ENCODE results near the gene XPA. TPM values are rescaled to one million over a fixed set of nuclear protein-coding genes. Genes with fewer than 3 reads are reported as not detected.

XPA gene
- polyA plus RNA-seq, 3 donors: 2.9 to 15.8 (median 15.4) TPM

DNA sequence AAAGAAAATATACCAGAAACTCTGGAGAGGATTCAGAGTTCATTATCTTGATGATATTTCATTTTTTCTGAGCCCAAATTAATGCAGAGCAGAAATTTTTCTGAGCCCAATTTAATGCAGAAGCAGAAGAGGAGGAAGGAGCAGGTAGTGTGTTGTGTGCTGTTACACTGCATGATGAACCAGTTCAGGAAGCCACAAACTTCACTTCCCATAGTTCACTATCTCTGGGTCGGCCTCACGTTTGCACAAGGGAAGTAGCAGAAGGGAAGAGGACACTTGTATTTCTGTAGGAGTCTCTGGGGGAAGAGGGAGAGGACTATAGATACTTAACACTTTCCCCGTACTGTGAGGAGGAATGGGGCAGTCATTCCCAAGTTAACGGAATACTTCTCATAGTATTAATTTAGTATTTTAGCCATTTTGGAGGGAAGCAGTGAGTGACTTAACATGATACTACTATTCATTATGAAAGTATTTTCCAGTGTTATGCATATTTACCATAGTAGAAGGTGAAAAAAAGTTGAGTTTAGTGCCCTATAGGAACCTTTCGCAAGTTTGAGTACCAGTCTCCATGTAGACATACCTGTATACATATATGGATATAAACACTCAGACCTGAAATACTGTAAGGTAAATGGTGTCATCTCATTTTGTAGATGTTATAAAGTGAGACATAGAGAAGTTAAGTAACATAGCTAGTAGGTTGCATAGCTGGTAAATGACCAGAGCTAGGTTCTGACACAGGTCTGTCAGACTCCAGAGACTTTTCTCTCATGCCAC is 30.0 kb downstream of the XPA start:
- no CpG with 5 or more reads among the region's 5 CpGs for WGBS (ENCODE audit: insufficient coverage)
- Histone ChIP-seq H3K4me1 (ENCODE audit: control insufficient read depth in 1 of 2, insufficient read depth in 2 of 2, low read length in 2 of 2) (peaks cover 2 to 8% of the 10 kb centered on the region in 2 donors), H3K9ac (ENCODE audit: insufficient read depth, low read length, poor library complexity, severe bottlenecking) (no peak overlapping the region), H3K79me2 (ENCODE audit: insufficient read depth, low read length) (no peaks in the 10 kb centered on the region), H4K20me1 (ENCODE audit: insufficient read depth, low read length) (no peaks in the 10 kb centered on the region), H3K27me3 (ENCODE audit: control insufficient read depth in 2 of 2, insufficient read depth in 2 of 2, low read length in 2 of 2) (no peaks in the 10 kb centered on the region), H3K36me3 (replicated peaks in 1 of 2; ENCODE audit: control insufficient read depth in 1 of 2, insufficient read depth in 2 of 2, low read length in 2 of 2) (peaks cover 93 to 100% of the 10 kb centered on the region in 2 donors), H3K4me2 (replicated peaks; ENCODE audit: extremely low read depth, low read length, poor library complexity, severe bottlenecking) (no peak overlapping the region), H3K4me3 (replicated peaks in 1 of 3; ENCODE audit: low read depth in 2 of 3, low read length in 3 of 3) (no peak overlapping the region), H3K9me3 (replicated peaks in 1 of 2; ENCODE audit: control insufficient read depth in 1 of 2, insufficient read depth in 1 of 2, low read length in 2 of 2) (no peaks in the 10 kb centered on the region), H2AFZ (ENCODE audit: insufficient read depth, low read depth, low read length, poor library complexity, severe bottlenecking) (no peak overlapping the region), H3K27ac (ENCODE audit: low read depth in 1 of 2, low read length in 2 of 2) (peak overlapping the region in 1 of 2 donors; percentile 49)
- H3K4me1 Mint-ChIP-seq: peaks cover 10% of the 10 kb centered on the region
- DNase-seq: peak in 2 of 3 donors; percentile 3 to 11
- no peaks in the 10 kb centered on the region for H3K27me3 Mint-ChIP-seq (ENCODE audit: low read depth in 3 of 3)
- TF ChIP-seq CTCF (IDR thresholded peaks at IDR 0.05): no peak
- H3K27ac Mint-ChIP-seq: peak overlapping the region in 3 of 7 donors; percentile 17 to 58 (median 41)
- intact Hi-C loops (cut with micrococcal nuclease): no loop called here
- H3K9me3 Mint-ChIP-seq: peaks cover 0 to 3% (median 0%) of the 10 kb centered on the region in 7 donors
- H3K4me3 Mint-ChIP-seq: no peak overlapping the region
- peaks cover 87 to 98% of the 10 kb centered on the region in 2 donors for H3K36me3 Mint-ChIP-seq

- H2AFZ ChIP-seq (ENCODE audit: insufficient read depth, low read depth, low read length, poor library complexity, severe bottlenecking): no peak overlapping the region
- Mint-ChIP-seq H3K27me3 (ENCODE audit: low read depth in 3 of 3) (no peaks in the 10 kb centered on the region), H3K27ac (no peak overlapping the region), H3K36me3 (peaks cover 85 to 93% of the 10 kb centered on the region in 2 donors), H3K9me3 (peaks cover 0 to 3% (median 0%) of the 10 kb centered on the region in 7 donors), H3K4me3 (no peak overlapping the region), H3K4me1 (peaks cover 12% of the 10 kb centered on the region)
- intact Hi-C loops (cut with micrococcal nuclease): no loop called here
- TF ChIP-seq CTCF (IDR thresholded peaks at IDR 0.05): no peak
- H3K27ac ChIP-seq (ENCODE audit: low read depth in 1 of 2, low read length in 2 of 2): no peak overlapping the region
- no peak overlapping the region for H3K4me2 ChIP-seq (replicated peaks; ENCODE audit: extremely low read depth, low read length, poor library complexity, severe bottlenecking)
- H3K27me3 ChIP-seq (ENCODE audit: control insufficient read depth in 2 of 2, insufficient read depth in 2 of 2, low read length in 2 of 2): no peaks in the 10 kb centered on the region
- no peaks in the 10 kb centered on the region for H3K79me2 ChIP-seq (ENCODE audit: insufficient read depth, low read length)
- no peaks in the 10 kb centered on the region for H4K20me1 ChIP-seq (ENCODE audit: insufficient read depth, low read length)
- peaks cover 2 to 9% of the 10 kb centered on the region in 2 donors for H3K4me1 ChIP-seq (ENCODE audit: control insufficient read depth in 1 of 2, insufficient read depth in 2 of 2, low read length in 2 of 2)
- no peak for DNase-seq
- no peaks in the 10 kb centered on the region for H3K9me3 ChIP-seq (replicated peaks in 1 of 2; ENCODE audit: control insufficient read depth in 1 of 2, insufficient read depth in 1 of 2, low read length in 2 of 2)
- WGBS (ENCODE audit: insufficient coverage): no CpG with 5 or more reads among the region's 3 CpGs
- H3K4me3 ChIP-seq (replicated peaks in 1 of 3; ENCODE audit: low read depth in 2 of 3, low read length in 3 of 3): no peak overlapping the region
- no peak overlapping the region for H3K9ac ChIP-seq (ENCODE audit: insufficient read depth, low read length, poor library complexity, severe bottlenecking)
- peaks cover 90 to 100% of the 10 kb centered on the region in 2 donors for H3K36me3 ChIP-seq (replicated peaks in 1 of 2; ENCODE audit: control insufficient read depth in 1 of 2, insufficient read depth in 2 of 2, low read length in 2 of 2)
Measured at GRCh38 chr9:97665742-97666141, 31.4 kb downstream of the XPA start.
